HepG2 (cell line): ENCODE measurements around the gene GDF9. TPM values are rescaled to one million over a fixed set of nuclear protein-coding genes. Genes with fewer than 3 reads are reported as not detected.

Experiments used
- ELF3 ChIP-seq: IDR thresholded peaks from 2 replicates; pipeline ENCODE4 v1.6.1; 2016; ENCODE audit warnings: missing genetic modification reagents, missing compliant biosample characterization
- ELF4 ChIP-seq: sonication (generic); formaldehyde crosslinking; IDR thresholded peaks from 2 replicates; pipeline ENCODE4 v1.5.0; 2020; ENCODE audit warnings: missing genetic modification reagents, mild to moderate bottlenecking, moderate library complexity, borderline replicate concordance
- HHEX ChIP-seq: IDR thresholded peaks from 2 replicates; pipeline ENCODE4 v1.6.1; 2016; ENCODE audit warnings: control low read depth
- KDM2A ChIP-seq: sonication (generic); formaldehyde crosslinking; IDR thresholded peaks from 2 replicates; pipeline ENCODE4 v1.4.0; 2020; ENCODE audit warnings: low read depth, missing genetic modification reagents, borderline replicate concordance
- NCOA2 ChIP-seq: sonication (generic); formaldehyde crosslinking; IDR thresholded peaks from 2 replicates; pipeline ENCODE4 v1.8.0; 2022; ENCODE audit warnings: inconsistent platforms
- NFIC ChIP-seq: IDR thresholded peaks from 2 replicates; pipeline ENCODE4 v1.6.1; 2012; ENCODE audit warnings: mild to moderate bottlenecking, low read length, inconsistent platforms
- NFRKB ChIP-seq: fragments of 450-650 bp; IDR thresholded peaks from 2 replicates; pipeline ENCODE4 v1.6.1; 2017
- NRL ChIP-seq: sonication (generic); formaldehyde crosslinking; IDR thresholded peaks from 2 replicates; pipeline ENCODE4 v1.5.0; 2020; ENCODE audit warnings: missing genetic modification reagents, mild to moderate bottlenecking, moderate library complexity, borderline replicate concordance
- POLR2A ChIP-seq, 2 experiments: IDR thresholded peaks; 2 replicates each; pipeline ENCODE4 v1.6.1; 2011; ENCODE audit warnings: low read depth in 2 of 2, low read length in 2 of 2, mild to moderate bottlenecking in 1 of 2, moderate library complexity in 1 of 2; ENCODE audit not compliant: insufficient read depth in 1 of 2
- PRMT3 ChIP-seq: sonication (generic); formaldehyde crosslinking; IDR thresholded peaks from 2 replicates; pipeline ENCODE4 v1.8.1; 2022; ENCODE audit warnings: low read depth, mild to moderate bottlenecking, moderate library complexity, missing genetic modification reagents, borderline replicate concordance
- RFX1 ChIP-seq: fragments of 450-650 bp; IDR thresholded peaks from 2 replicates; pipeline ENCODE4 v1.6.1; 2017
- SNAI1 ChIP-seq: sonication (generic); formaldehyde crosslinking; IDR thresholded peaks from 2 replicates; pipeline ENCODE4 v1.5.0; 2020; ENCODE audit warnings: mild to moderate bottlenecking, missing genetic modification reagents, borderline replicate concordance
- ZMYM3 ChIP-seq: sonication (generic); formaldehyde crosslinking; IDR thresholded peaks from 2 replicates; pipeline ENCODE4 v1.5.1; 2020; ENCODE audit warnings: mild to moderate bottlenecking, missing genetic modification reagents
- ZNF33A ChIP-seq: sonication (generic); formaldehyde crosslinking; IDR thresholded peaks from 2 replicates; pipeline ENCODE4 v1.5.1; 2020; ENCODE audit warnings: missing genetic modification reagents, mild to moderate bottlenecking, moderate library complexity, borderline replicate concordance
- ZNF350 ChIP-seq: sonication (generic); formaldehyde crosslinking; IDR thresholded peaks from 2 replicates; pipeline ENCODE4 v1.4.0; 2020; ENCODE audit warnings: mild to moderate bottlenecking, low read depth, missing genetic modification reagents, borderline replicate concordance
- ZNF501 ChIP-seq: sonication (generic); formaldehyde crosslinking; IDR thresholded peaks from 2 replicates; pipeline ENCODE4 v1.5.1; 2020; ENCODE audit warnings: mild to moderate bottlenecking, moderate library complexity, missing genetic modification reagents
- ZNF660 ChIP-seq: sonication (generic); formaldehyde crosslinking; IDR thresholded peaks from 2 replicates; pipeline ENCODE4 v1.5.1; 2020; ENCODE audit warnings: mild to moderate bottlenecking, low read depth, missing genetic modification reagents, borderline replicate concordance
- ZNF724P ChIP-seq: sonication (generic); formaldehyde crosslinking; IDR thresholded peaks from 2 replicates; pipeline ENCODE4 v1.8.0; 2022; ENCODE audit warnings: missing genetic modification reagents, borderline replicate concordance
- ZSCAN31 ChIP-seq: sonication (generic); formaldehyde crosslinking; IDR thresholded peaks from 2 replicates; pipeline ENCODE4 v1.5.0; 2020; ENCODE audit warnings: low read depth, mild to moderate bottlenecking, missing genetic modification reagents
- polyA plus RNA-seq, 8 experiments: library from polyadenylated mRNA; depleted of rRNA in 3 of 8; stranded (reverse) in 7 of 8; unstranded in 1 of 8; fragments of >200 nt; fragmentation: Illumina TruSeq in 4 of 8; extraction: Trizol in 4 of 8; gene quantifications; 2 replicates each; pipeline versions ENCODE4 v1.2.1 to v1.2.3, GENCODE V29; 2011 to 2016; ENCODE audit warnings: low read depth in 4 of 8, missing spikeins in 1 of 8, mixed read lengths in 1 of 8; ENCODE audit not compliant: insufficient read depth in 1 of 8
- total RNA-seq, 5 experiments: library from RNA; depleted of rRNA; stranded (reverse); fragments of >200 nt; fragmentation: Illumina TruSeq; extraction: Trizol; gene quantifications; 2 replicates each; pipeline ENCODE4 v1.2.3, GENCODE V29; 2016; ENCODE audit warnings: low read depth in 1 of 5
- TF ChIP-seq, protein P1 (sequence below): sonication (generic); formaldehyde crosslinking; IDR thresholded peaks from 2 replicates; pipeline ENCODE4 v1.5.1; 2020; ENCODE audit warnings: missing genetic modification reagents, mild to moderate bottlenecking, borderline replicate concordance
- TF ChIP-seq, protein P2 (sequence below): sonication (generic); formaldehyde crosslinking; IDR thresholded peaks from 2 replicates; pipeline ENCODE4 v1.4.0; 2020; ENCODE audit warnings: mild to moderate bottlenecking, missing genetic modification reagents
- TF ChIP-seq, protein P3 (sequence below): sonication (generic); formaldehyde crosslinking; IDR thresholded peaks from 2 replicates; pipeline ENCODE4 v1.5.0; 2020; ENCODE audit warnings: missing genetic modification reagents

GDF9 gene
- total and polyA plus RNA-seq, 2 of the 13 experiments (the other 11 are each of a cell fraction or from before 2014, with no cell fraction given) = 0.33 to 0.38 TPM

GRCh38 chr5:132837868-132838267 lies 28.4 kb downstream of the GDF9 start (continued):
- TF ChIP-seq ZNF501 (CRISPR knock-in tag) (peak; percentile 17; the same call in 1 of the 2 replicates), ZSCAN31 (CRISPR knock-in tag) (0 out of 2 replicates have a peak, but pooled peaks have one; percentile 33), ELF4 (peak; percentile 85; the same call in 1 of the 2 replicates), NFIC (no peak), RFX1 (no peak), ZNF724P (no peak), HHEX (no peak), ZNF660 (no peak), NCOA2 (peak; percentile 66; the same call in 1 of the 2 replicates), ELF3 (CRISPR knock-in tag) (peak; percentile 98), ZNF33A (CRISPR knock-in tag) (no peak), NFRKB (no peak), ZNF350 (no peak), NRL (CRISPR knock-in tag) (no peak), PRMT3 (CRISPR knock-in tag) (no peak), ZMYM3 (0 out of 2 replicates have a peak, but pooled peaks have one; percentile 16), SNAI1 (CRISPR knock-in tag) (no peak), POLR2A (IDR thresholded peaks at IDR 0.05; ENCODE audit: insufficient read depth in 1 of 2, low read depth in 2 of 2, low read length in 2 of 2) (peak in 1 of 2 experiments; percentile 70; a peak in 2 of 4 replicates), KDM2A (peak; percentile 55; the same call in 1 of the 2 replicates)
- TF ChIP-seq, protein P1, sequence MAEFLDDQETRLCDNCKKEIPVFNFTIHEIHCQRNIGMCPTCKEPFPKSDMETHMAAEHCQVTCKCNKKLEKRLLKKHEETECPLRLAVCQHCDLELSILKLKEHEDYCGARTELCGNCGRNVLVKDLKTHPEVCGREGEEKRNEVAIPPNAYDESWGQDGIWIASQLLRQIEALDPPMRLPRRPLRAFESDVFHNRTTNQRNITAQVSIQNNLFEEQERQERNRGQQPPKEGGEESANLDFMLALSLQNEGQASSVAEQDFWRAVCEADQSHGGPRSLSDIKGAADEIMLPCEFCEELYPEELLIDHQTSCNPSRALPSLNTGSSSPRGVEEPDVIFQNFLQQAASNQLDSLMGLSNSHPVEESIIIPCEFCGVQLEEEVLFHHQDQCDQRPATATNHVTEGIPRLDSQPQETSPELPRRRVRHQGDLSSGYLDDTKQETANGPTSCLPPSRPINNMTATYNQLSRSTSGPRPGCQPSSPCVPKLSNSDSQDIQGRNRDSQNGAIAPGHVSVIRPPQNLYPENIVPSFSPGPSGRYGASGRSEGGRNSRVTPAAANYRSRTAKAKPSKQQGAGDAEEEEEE (CRISPR knock-in tag) = no peak
- TF ChIP-seq, protein P2, sequence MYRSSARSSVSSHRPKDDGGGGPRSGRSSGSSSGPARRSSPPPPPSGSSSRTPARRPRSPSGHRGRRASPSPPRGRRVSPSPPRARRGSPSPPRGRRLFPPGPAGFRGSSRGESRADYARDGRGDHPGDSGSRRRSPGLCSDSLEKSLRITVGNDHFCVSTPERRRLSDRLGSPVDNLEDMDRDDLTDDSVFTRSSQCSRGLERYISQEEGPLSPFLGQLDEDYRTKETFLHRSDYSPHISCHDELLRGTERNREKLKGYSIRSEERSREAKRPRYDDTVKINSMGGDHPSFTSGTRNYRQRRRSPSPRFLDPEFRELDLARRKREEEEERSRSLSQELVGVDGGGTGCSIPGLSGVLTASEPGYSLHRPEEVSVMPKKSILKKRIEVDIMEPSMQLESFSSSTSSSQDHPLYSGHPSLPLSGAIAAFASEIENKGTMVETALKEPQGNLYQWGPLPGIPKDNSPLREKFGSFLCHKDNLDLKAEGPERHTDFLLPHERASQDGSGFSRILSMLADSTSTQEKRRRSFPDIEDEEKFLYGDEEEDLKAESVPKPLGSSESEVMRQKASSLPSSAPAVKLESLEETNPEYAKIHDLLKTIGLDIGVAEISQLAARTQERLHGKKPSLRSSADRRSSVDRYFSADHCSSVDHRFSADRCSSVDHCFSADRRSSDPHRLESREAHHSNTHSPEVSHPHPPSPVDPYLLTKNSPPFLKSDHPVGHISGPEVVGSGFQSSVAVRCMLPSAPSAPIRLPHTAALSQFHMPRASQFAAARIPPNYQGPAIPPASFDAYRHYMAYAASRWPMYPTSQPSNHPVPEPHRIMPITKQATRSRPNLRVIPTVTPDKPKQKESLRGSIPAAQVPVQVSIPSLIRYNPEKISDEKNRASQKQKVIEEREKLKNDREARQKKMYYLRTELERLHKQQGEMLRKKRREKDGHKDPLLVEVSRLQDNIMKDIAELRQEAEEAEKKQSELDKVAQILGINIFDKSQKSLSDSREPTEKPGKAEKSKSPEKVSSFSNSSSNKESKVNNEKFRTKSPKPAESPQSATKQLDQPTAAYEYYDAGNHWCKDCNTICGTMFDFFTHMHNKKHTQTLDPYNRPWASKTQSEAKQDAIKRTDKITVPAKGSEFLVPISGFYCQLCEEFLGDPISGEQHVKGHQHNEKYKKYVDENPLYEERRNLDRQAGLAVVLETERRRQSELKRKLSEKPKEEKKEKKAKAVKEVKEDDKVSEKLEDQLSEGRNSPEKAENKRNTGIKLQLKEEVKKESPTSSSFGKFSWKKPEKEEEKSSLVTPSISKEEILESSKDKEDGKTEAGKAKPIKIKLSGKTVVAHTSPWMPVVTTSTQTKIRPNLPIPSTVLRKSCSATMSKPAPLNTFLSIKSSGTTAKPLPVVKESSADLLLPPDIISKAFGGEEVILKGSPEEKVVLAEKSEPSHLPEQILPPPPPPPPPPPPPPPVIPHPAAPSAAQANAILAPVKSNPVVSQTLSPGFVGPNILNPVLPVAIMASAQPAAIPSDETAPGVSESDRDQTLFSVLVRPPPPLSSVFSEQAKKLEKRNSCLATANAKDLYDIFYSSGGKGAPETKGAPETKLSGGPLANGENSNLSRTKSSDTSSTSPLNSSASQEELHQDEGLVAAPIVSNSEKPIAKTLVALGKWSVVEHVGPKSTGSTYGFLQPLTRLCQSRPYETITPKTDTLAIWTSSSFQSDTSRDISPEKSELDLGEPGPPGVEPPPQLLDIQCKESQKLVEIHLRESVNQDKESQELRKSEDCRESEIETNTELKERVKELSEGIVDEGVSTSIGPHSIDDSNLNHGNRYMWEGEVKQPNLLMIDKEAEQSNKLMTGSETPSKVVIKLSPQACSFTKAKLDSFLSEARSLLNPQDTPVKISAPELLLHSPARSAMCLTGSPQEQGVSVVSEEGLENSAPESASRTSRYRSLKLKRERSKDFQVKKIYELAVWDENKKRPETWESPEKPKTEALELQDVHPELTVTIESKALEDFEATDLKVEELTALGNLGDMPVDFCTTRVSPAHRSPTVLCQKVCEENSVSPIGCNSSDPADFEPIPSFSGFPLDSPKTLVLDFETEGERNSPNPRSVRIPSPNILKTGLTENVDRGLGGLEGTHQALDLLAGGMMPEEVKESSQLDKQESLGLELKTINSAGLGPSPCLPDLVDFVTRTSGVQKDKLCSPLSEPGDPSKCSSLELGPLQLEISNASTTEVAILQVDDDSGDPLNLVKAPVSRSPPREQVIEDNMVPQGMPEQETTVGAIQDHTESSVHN (CRISPR knock-in tag) = no peak
- TF ChIP-seq, protein P3, sequence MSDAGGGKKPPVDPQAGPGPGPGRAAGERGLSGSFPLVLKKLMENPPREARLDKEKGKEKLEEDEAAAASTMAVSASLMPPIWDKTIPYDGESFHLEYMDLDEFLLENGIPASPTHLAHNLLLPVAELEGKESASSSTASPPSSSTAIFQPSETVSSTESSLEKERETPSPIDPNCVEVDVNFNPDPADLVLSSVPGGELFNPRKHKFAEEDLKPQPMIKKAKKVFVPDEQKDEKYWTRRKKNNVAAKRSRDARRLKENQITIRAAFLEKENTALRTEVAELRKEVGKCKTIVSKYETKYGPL (CRISPR knock-in tag) = no peak
